ENCODE measurements around the gene SUGP2.
"Not testable (repeated sequence)": the region's sequence is repeated elsewhere in the genome, so short reads cannot be mapped to it uniquely, and the experiment has no call there.

Gene SUGP2

DNA sequence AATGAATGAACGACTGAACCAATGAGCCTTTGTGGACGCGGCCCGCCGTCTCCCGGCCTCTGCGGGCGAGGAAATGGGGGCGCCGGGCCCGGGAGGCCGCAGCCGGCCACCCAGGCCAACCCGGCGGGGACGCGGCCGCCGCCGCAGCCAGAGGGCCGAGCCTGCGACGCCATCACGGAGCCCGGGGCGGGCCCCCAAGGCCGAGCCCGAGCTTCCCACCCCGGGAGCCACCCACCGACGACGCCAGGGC, 216 bp downstream of the SUGP2 start:
- H3K27me3 ChIP-seq (ENCODE audit: control insufficient read depth, insufficient read depth, low read length): no peaks in the 10 kb centered on the region
- no peak for DNase-seq (ENCODE audit: low read depth, low spot score)
- no CpG with 5 or more reads among the region's 32 CpGs for WGBS (ENCODE audit: insufficient coverage, insufficient read length)
- peaks cover 1% of the 10 kb centered on the region; the same call in 1 of the 2 replicates for H3K4me1 ChIP-seq (ENCODE audit: control insufficient read depth, insufficient read depth, low read length)
- H3K27ac ChIP-seq (ENCODE audit: low read length): no peak overlapping the region
- peaks cover 6% of the 10 kb centered on the region; the same call in 1 of the 2 replicates for H3K36me3 ChIP-seq (ENCODE audit: control insufficient read depth, insufficient read depth, low read length)
- H3K4me3 ChIP-seq (ENCODE audit: low read length): peak overlapping the region; percentile 50
- peaks cover 2% of the 10 kb centered on the region; the same call in 1 of the 2 replicates for H3K9me3 ChIP-seq (ENCODE audit: control insufficient read depth, insufficient read depth, low read length)

DNA sequence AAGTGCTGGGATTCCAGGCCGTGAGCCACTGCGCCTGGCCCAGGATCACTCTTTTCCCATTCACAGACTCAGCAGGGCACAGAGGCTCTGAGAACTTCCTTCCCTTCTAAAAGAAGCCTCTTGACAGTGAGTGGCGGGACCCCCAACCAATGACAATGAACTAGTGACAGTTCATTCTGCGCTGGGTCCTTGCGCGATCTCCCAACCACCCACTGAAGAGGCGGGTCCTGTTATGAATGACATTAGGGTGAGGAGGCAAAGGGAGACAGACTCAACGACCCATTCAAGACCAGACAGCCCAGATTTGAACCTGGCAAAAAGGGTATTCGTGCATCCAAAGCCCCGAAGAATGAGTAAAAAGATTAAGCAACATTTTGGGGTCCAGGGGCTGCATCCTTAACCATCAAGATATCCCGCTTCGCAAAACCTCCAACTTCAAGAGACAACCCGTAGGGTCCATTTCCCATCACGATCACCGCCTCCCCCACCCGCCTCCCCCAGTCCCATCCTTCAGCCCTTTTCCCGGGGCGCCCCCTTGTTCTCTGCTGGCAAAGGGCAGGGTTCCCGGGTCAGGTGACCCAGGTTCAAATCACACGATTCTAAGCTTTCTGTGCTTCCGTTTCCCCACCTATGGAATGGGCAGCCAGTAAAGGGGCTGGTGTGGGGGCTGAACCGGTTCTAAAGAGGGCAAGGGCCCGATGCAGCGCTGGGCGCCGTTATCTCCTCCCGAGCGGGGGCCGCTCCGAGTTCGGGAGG, 719 bp downstream of the SUGP2 start:
- Histone ChIP-seq H3K36me3 (ENCODE audit: control insufficient read depth, insufficient read depth, low read length) (peaks cover 7% of the 10 kb centered on the region; the same call in 1 of the 2 replicates), H3K27ac (ENCODE audit: low read length) (no peak overlapping the region), H3K9me3 (ENCODE audit: control insufficient read depth, insufficient read depth, low read length) (no peaks in the 10 kb centered on the region), H3K27me3 (ENCODE audit: control insufficient read depth, insufficient read depth, low read length) (no peaks in the 10 kb centered on the region), H3K4me3 (ENCODE audit: low read length) (peak overlapping the region; percentile 50), H3K4me1 (ENCODE audit: control insufficient read depth, insufficient read depth, low read length) (peaks cover 1% of the 10 kb centered on the region; the same call in 1 of the 2 replicates)
- no CpG with 5 or more reads among the region's 31 CpGs for WGBS (ENCODE audit: insufficient coverage, insufficient read length)
- peak; percentile 87 for DNase-seq (ENCODE audit: low read depth, low spot score)

DNA sequence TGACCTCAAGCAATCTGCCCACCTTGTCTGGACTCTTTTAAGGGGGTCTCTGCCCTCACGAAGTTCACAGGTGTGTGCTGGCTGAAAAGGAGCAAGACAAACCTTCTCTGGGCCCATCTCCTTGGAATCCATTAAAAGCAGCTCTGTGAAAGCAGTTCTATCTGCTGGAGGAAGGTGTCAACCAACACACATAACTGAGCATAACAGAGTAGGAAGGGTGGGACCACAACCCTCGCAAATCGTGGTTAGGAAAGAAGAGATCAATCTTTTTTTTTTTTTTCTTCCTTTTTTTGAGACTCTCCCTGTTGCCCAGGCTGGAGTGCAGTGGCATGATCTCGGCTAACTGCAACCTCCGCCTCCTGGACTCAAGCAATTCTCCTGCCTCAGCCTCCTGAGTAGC, 1.4 kb downstream of the SUGP2 start:
- H3K4me1 ChIP-seq (ENCODE audit: control insufficient read depth, insufficient read depth, low read length): peaks cover 1% of the 10 kb centered on the region; the same call in 1 of the 2 replicates
- H3K27me3 ChIP-seq (ENCODE audit: control insufficient read depth, insufficient read depth, low read length): no peaks in the 10 kb centered on the region
- DNase-seq (ENCODE audit: low read depth, low spot score): no peak
- H3K27ac ChIP-seq (ENCODE audit: low read length): no peak overlapping the region
- H3K4me3 ChIP-seq (ENCODE audit: low read length): no peak overlapping the region
- peaks cover 9% of the 10 kb centered on the region; the same call in 1 of the 2 replicates for H3K36me3 ChIP-seq (ENCODE audit: control insufficient read depth, insufficient read depth, low read length)
- no CpG with 5 or more reads among the region's 5 CpGs for WGBS (ENCODE audit: insufficient coverage, insufficient read length)
- no peaks in the 10 kb centered on the region for H3K9me3 ChIP-seq (ENCODE audit: control insufficient read depth, insufficient read depth, low read length)

DNA sequence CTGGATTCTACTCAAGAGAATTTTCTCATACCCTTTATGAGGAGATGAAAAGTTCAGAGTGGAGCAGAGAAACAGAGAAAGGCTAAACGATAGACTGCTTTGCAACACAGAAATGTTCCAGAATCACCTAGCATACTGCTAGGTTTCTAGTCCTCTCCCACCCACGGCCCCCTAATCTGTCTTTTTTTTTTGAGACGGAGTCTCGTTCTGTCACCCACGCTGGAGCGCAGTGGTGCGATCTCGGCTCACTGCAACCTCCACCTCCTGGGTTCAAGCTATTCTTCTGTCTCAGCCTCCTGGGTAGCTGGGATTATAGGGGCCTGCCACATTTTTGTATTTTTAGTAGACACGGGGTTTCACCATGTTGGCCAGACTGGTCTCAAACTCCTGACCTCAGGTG, 4.8 kb downstream of the SUGP2 start:
- peaks cover 18% of the 10 kb centered on the region; the same call in 1 of the 2 replicates for H3K36me3 ChIP-seq (ENCODE audit: control insufficient read depth, insufficient read depth, low read length)
- WGBS (ENCODE audit: insufficient coverage, insufficient read length): no CpG with 5 or more reads among the region's 9 CpGs

DNA sequence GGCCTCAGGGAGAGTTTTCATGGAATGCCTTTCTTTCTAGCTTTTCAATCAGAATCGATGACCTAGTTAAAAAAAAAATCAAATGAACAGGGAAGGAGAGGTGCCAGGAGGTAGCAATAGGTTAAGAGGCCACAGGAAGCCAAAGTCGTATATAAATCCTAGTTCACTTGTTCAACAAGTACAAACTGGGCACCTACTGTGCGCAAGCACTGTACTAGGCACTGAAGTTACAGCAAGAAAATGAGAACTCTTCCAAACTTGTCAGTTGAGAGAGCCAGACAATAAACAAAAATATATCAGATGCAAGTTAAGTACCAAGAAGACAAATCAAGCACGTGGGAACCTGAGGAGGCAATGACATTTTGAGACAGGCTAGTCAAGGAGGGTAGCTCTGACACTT, 6.1 kb downstream of the SUGP2 start:
- no peak for DNase-seq (ENCODE audit: low read depth, low spot score)
- H3K27ac ChIP-seq (ENCODE audit: low read length): no peak overlapping the region
- peaks cover 1% of the 10 kb centered on the region; the same call in 1 of the 2 replicates for H3K4me1 ChIP-seq (ENCODE audit: control insufficient read depth, insufficient read depth, low read length)
- H3K27me3 ChIP-seq (ENCODE audit: control insufficient read depth, insufficient read depth, low read length): no peaks in the 10 kb centered on the region; the same call in 1 of the 2 replicates
- H3K36me3 ChIP-seq (ENCODE audit: control insufficient read depth, insufficient read depth, low read length): peaks cover 29% of the 10 kb centered on the region
- H3K4me3 ChIP-seq (ENCODE audit: low read length): no peak overlapping the region
- no CpG with 5 or more reads among the region's 4 CpGs for WGBS (ENCODE audit: insufficient coverage, insufficient read length)
- no peaks in the 10 kb centered on the region for H3K9me3 ChIP-seq (ENCODE audit: control insufficient read depth, insufficient read depth, low read length)

More for the DNA sequence above, 4.8 kb downstream of the SUGP2 start:
- DNase-seq (ENCODE audit: low read depth, low spot score): no peak
- Histone ChIP-seq H3K27me3 (ENCODE audit: control insufficient read depth, insufficient read depth, low read length) (no peaks in the 10 kb centered on the region; the same call in 1 of the 2 replicates), H3K4me1 (ENCODE audit: control insufficient read depth, insufficient read depth, low read length) (peaks cover 1% of the 10 kb centered on the region; the same call in 1 of the 2 replicates), H3K4me3 (ENCODE audit: low read length) (no peak overlapping the region), H3K9me3 (ENCODE audit: control insufficient read depth, insufficient read depth, low read length) (no peaks in the 10 kb centered on the region), H3K27ac (ENCODE audit: low read length) (no peak overlapping the region)

DNA sequence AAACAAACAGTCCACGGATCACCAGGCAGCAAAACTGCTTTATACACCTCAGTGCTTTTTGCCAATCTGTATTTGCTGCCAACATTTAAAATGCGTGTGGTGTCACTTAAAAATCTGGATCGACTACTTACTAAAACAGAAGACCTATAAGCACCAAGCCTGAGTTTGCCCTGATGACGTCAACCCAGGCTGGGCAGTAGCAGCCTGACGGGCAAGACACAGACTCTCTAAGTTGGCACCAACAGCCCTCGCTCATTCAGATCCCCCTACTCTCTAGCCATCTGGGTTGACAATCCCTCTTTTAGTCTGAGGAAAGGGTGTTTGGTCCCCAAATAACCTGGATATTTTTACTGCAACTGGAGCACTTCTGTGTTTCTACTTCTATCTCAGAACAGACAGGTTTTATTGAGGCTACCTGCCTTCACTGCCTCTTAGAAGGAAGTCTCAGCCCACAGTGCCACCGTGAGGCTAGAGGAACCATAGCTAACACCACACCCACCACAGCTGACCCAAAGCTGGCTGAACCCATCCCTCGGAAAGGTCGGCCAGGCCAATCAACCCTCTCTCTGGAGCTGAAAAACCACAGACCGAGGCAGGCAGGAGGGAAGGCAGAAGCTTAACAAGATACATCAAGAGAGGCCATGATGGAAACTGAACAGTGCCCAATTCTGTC, 6.9 kb downstream of the SUGP2 start:
- no CpG with 5 or more reads among the region's 10 CpGs for WGBS (ENCODE audit: insufficient coverage, insufficient read length)
- Histone ChIP-seq H3K27me3 (ENCODE audit: control insufficient read depth, insufficient read depth, low read length) (no peaks in the 10 kb centered on the region; the same call in 1 of the 2 replicates), H3K36me3 (ENCODE audit: control insufficient read depth, insufficient read depth, low read length) (peaks cover 29% of the 10 kb centered on the region), H3K4me1 (ENCODE audit: control insufficient read depth, insufficient read depth, low read length) (no peaks in the 10 kb centered on the region), H3K27ac (ENCODE audit: low read length) (no peak overlapping the region), H3K4me3 (ENCODE audit: low read length) (no peak overlapping the region), H3K9me3 (ENCODE audit: control insufficient read depth, insufficient read depth, low read length) (no peaks in the 10 kb centered on the region)
- DNase-seq (ENCODE audit: low read depth, low spot score): no peak

DNA sequence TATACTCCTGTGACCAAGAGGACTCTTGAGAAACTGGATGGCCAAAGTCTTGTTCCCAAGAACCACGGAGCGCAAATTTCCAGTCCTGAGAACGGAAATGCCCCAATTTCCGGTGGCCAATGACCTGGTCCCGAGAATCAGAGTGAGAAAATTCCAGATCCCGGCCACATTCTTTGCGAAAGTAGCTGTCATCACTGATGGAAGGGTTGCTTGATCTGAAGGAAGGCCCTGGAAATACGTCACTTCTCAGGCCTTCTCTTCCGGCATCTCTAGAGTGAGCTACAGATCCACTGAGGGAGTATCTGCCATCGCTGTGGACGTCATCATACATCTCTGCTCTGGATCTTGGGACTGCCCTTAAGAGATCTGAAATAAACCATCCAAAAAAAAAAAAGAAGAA, 7.5 kb downstream of the SUGP2 start:
- Histone ChIP-seq H3K27ac (ENCODE audit: low read length) (no peak overlapping the region), H3K9me3 (ENCODE audit: control insufficient read depth, insufficient read depth, low read length) (no peaks in the 10 kb centered on the region), H3K4me1 (ENCODE audit: control insufficient read depth, insufficient read depth, low read length) (no peaks in the 10 kb centered on the region), H3K36me3 (ENCODE audit: control insufficient read depth, insufficient read depth, low read length) (peaks cover 29% of the 10 kb centered on the region), H3K27me3 (ENCODE audit: control insufficient read depth, insufficient read depth, low read length) (no peaks in the 10 kb centered on the region; the same call in 1 of the 2 replicates), H3K4me3 (ENCODE audit: low read length) (no peak overlapping the region)
- DNase-seq (ENCODE audit: low read depth, low spot score): no peak
- WGBS (ENCODE audit: insufficient coverage, insufficient read length): no CpG with 5 or more reads among the region's 11 CpGs

DNA sequence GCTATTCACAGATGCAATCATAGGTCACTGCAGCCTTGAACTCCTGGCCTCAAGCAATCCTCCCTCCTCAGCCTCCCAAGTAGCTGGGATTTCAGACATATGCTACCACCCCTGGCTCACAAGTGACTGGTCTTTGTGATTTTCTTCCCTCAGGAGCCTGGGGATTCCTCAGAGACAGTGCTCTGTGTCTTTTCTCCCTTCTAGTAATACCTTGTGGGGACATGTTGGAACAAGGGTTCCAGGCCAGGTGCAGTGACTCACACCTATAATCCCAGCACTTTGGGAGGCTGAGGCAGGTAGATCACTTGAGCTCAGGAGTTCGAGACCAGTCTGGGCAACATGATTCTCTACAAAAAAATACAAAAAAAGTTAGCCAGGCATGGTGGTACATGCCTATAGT, 9.9 kb downstream of the SUGP2 start:
- peaks cover 35% of the 10 kb centered on the region for H3K36me3 ChIP-seq (ENCODE audit: control insufficient read depth, insufficient read depth, low read length)
- H3K9me3 ChIP-seq (ENCODE audit: control insufficient read depth, insufficient read depth, low read length); H3K4me1 ChIP-seq (ENCODE audit: control insufficient read depth, insufficient read depth, low read length); DNase-seq (ENCODE audit: low read depth, low spot score); H3K27ac ChIP-seq (ENCODE audit: low read length); H3K4me3 ChIP-seq (ENCODE audit: low read length); H3K27me3 ChIP-seq (ENCODE audit: control insufficient read depth, insufficient read depth, low read length): not testable (repeated sequence)
- WGBS (ENCODE audit: insufficient coverage, insufficient read length): no CpG with 5 or more reads among the region's 1 CpG

DNA sequence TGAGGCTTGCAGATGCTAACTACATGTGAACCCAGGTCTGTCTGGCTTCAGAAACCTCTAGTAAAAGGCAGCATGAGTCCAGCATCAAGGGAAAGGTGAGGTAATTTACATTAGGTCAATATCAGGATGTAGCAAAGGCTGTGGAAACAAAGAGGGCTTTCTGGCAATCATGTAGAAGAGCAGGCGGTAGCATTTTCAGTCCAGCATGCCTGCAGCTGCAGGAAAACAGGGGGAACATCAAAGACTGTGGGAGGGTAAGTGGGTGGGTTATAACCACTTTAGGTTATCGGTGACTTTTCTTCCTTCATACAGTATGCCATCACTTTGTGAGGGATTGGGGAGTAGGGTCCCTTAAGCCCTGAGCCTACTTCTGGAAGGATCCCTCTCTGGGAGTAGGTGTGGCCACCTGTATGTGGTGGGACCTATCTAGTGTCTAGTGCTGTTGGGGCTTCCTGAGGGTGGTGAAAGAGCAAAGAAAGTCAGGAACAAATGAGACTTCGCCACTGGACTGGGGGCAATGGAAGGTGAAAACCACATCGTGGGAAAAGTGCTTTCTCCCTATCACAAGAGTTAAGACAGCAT, 10.8 kb downstream of the SUGP2 start:
- Histone ChIP-seq H3K36me3 (ENCODE audit: control insufficient read depth, insufficient read depth, low read length) (peaks cover 32% of the 10 kb centered on the region), H3K27me3 (ENCODE audit: control insufficient read depth, insufficient read depth, low read length) (no peaks in the 10 kb centered on the region; the same call in 1 of the 2 replicates), H3K4me3 (ENCODE audit: low read length) (no peak overlapping the region), H3K9me3 (ENCODE audit: control insufficient read depth, insufficient read depth, low read length) (no peaks in the 10 kb centered on the region), H3K4me1 (ENCODE audit: control insufficient read depth, insufficient read depth, low read length) (no peaks in the 10 kb centered on the region), H3K27ac (ENCODE audit: low read length) (no peak overlapping the region)
- no peak for DNase-seq (ENCODE audit: low read depth, low spot score)
- WGBS (ENCODE audit: insufficient coverage, insufficient read length): no CpG with 5 or more reads among the region's 4 CpGs

DNA sequence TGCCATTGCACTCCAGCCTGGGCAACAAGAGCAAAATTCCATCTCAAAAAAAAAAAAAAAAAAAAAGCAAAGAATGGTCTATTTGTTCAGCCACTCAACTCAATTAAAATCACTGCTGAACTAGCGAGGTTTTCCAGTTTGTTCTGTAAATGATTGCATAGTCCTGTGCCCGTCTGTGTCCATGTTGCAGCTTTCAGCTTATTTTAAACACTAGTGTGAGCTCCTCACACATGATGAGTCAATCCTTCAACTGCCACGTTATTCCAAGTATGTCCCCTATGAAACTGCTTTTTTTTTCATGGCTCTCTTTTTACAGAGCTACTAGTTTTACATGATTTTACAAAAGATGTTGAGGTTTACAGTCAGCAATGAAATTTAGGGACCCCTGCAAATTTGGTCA, 12.2 kb downstream of the SUGP2 start:
- DNase-seq (ENCODE audit: low read depth, low spot score): no peak
- Histone ChIP-seq H3K9me3 (ENCODE audit: control insufficient read depth, insufficient read depth, low read length) (no peaks in the 10 kb centered on the region), H3K4me1 (ENCODE audit: control insufficient read depth, insufficient read depth, low read length) (no peaks in the 10 kb centered on the region), H3K4me3 (ENCODE audit: low read length) (no peak overlapping the region), H3K36me3 (ENCODE audit: control insufficient read depth, insufficient read depth, low read length) (peaks cover 38% of the 10 kb centered on the region), H3K27ac (ENCODE audit: low read length) (no peak overlapping the region), H3K27me3 (ENCODE audit: control insufficient read depth, insufficient read depth, low read length) (no peaks in the 10 kb centered on the region; the same call in 1 of the 2 replicates)
- WGBS (ENCODE audit: insufficient coverage, insufficient read length): no CpG with 5 or more reads among the region's 3 CpGs

All from iPS DF 6.9 (cell line).